ENCODE data around the gene ADAT3. TPM values are rescaled to one million over a fixed set of nuclear protein-coding genes. Genes with fewer than 3 reads are reported as not detected.

Gene ADAT3
- polyA plus RNA-seq, 1 donor from 2014 or later: 7.4 TPM

DNA sequence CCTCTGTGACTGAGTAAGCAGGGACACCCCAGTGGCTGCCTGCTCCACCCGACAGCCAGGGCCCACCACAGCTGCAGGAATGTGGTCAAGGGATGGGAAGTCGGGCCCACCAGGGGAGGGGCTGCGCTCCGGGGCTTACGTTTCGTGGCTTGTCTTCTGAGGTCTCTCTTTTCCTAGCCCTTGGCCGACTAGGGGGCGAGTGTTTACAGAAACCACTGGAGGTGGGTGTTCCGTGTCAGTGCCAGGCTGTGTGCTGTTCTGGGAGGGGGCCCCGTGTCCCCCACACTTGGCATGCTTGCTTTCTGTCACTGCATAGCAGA, 4.5 kb downstream of the ADAT3 start:
- Mint-ChIP-seq H3K4me1 (peaks cover 10 to 16% (median 14%) of the 10 kb centered on the region in 3 donors), H3K36me3 (no peaks in the 10 kb centered on the region), H3K27ac (peak overlapping the region in 2 of 3 donors; percentile 65 to 76), H3K27me3 (no peaks in the 10 kb centered on the region), H3K4me3 (peak overlapping the region in 2 of 4 donors; percentile 65 to 70), H3K9me3 (no peaks in the 10 kb centered on the region)

- Mint-ChIP-seq H3K27me3 (no peaks in the 10 kb centered on the region), H3K4me1 (peaks cover 10 to 14% (median 13%) of the 10 kb centered on the region in 3 donors), H3K36me3 (no peaks in the 10 kb centered on the region)
Observed at GRCh38 chr19:1910177-1910576, 5.0 kb downstream of the ADAT3 start.

GRCh38 chr19:1911098-1911497, 5.9 kb downstream of the ADAT3 start:
- Mint-ChIP-seq H3K9me3 (no peaks in the 10 kb centered on the region), H3K27me3 (no peaks in the 10 kb centered on the region), H3K4me1 (peaks cover 5 to 9% (median 6%) of the 10 kb centered on the region in 3 donors), H3K27ac (no peak overlapping the region), H3K36me3 (no peaks in the 10 kb centered on the region), H3K4me3 (peak overlapping the region in 1 of 4 donors; percentile 51)

More at GRCh38 chr19:1910177-1910576, 5.0 kb downstream of the ADAT3 start:
- Mint-ChIP-seq H3K9me3 (no peaks in the 10 kb centered on the region), H3K4me3 (peak overlapping the region in 2 of 4 donors; percentile 60 to 65), H3K27ac (peak overlapping the region; percentile 53 to 76 (median 65))

DNA sequence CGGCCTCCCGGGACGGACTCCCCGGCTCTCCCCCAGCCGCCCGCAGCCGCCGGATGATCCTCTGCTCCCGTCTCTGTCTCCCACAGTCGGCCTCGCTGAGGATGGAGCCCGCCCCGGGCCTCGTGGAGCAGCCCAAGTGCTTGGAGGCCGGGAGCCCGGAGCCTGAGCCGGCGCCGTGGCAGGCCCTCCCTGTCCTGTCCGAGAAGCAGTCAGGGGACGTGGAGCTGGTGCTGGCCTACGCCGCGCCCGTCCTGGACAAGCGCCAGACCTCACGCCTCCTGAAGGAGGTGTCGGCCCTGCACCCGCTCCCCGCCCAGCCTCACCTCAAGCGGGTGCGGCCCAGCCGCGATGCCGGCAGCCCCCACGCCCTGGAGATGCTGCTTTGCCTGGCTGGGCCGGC, 6.8 kb downstream of the ADAT3 start:
- no peaks in the 10 kb centered on the region for H3K27me3 Mint-ChIP-seq
- H3K4me3 Mint-ChIP-seq: no peak overlapping the region
- no peaks in the 10 kb centered on the region for H3K36me3 Mint-ChIP-seq
- no peaks in the 10 kb centered on the region for H3K9me3 Mint-ChIP-seq
- peaks cover 5 to 9% (median 6%) of the 10 kb centered on the region in 3 donors for H3K4me1 Mint-ChIP-seq
- no peak overlapping the region for H3K27ac Mint-ChIP-seq

- Mint-ChIP-seq H3K36me3 (no peaks in the 10 kb centered on the region), H3K4me1 (peaks cover 5 to 7% (median 6%) of the 10 kb centered on the region in 3 donors), H3K4me3 (no peak overlapping the region), H3K27me3 (no peaks in the 10 kb centered on the region), H3K27ac (no peak overlapping the region), H3K9me3 (no peaks in the 10 kb centered on the region)
Observed at GRCh38 chr19:1912760-1913505, 7.7 kb downstream of the ADAT3 start.

DNA sequence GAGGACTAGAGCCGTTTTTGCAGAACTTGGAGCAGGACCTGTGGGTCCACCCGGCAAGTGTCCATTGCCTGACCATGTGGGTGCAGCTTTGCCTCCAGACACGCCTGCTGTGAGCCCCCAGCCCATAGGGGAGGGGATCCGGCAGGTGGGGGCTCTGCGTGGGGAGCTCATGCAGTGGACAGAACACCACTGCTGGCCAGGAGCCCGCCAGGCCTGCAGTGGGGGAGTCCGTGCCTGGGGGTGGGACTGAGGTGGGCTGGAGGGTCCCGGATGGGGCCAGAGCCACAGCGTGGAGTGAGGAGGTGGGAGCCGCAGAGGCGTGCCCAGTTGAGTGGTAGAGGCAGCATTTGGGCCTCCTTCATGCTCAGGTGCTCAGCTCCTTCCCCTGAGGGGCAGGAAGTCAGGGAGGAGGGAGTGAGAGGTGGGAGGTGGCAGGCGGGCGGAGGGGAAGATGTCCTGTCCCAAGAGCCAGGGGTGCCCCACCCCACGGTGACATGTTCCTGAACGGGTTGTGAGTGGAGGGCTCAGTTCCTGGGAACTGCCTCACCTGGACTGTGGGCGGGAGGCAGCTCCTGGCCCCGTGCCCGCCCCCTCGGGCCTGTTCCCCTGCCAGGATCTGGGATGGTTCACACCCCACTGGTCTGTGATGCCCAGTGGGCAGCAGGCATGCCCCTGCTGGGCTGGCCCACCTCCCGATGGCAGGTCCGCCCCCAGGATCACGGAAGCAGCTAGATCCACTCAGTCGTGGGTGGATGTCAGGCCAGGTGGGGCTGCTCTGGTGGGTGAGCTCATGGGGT, 8.8 kb downstream of the ADAT3 start:
- Mint-ChIP-seq H3K27me3 (no peaks in the 10 kb centered on the region), H3K36me3 (no peaks in the 10 kb centered on the region), H3K4me1 (peaks cover 3 to 7% (median 6%) of the 10 kb centered on the region in 3 donors), H3K27ac (no peak overlapping the region), H3K9me3 (no peaks in the 10 kb centered on the region), H3K4me3 (no peak overlapping the region)

DNA sequence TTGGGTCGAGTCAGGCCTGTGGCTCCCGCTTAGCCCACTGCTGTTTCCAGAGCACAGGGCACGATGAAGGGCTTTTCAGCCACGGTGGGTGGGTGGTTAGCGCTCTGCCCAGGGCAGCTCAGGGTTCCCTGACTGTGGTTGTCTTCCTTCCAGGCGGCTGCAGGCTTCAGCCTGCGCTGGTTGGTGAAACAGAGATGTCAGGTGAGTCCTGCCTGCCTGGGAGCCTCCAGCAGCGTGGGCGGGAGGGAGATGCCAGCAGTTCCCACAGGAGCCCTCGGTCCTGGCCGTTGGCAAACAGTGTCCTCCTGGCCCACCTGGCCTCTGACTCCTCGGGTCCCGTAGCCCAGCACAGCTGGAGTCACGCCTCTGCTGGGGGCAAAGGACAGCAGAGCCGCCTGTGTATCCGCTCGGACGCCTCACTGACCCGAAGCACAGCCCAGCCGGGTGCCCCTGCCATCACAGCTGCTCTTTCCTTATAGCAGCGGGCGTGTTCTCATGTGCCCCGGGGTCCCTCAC, 9.7 kb downstream of the ADAT3 start:
- Mint-ChIP-seq H3K27ac (peak overlapping the region in 1 of 3 donors; percentile 14), H3K4me1 (peaks cover 2 to 6% (median 2%) of the 10 kb centered on the region in 3 donors), H3K36me3 (no peaks in the 10 kb centered on the region), H3K4me3 (no peak overlapping the region), H3K27me3 (no peaks in the 10 kb centered on the region), H3K9me3 (no peaks in the 10 kb centered on the region)

GRCh38 chr19:1917146-1917545, 11.9 kb downstream of the ADAT3 start:
- H3K27me3 Mint-ChIP-seq: no peaks in the 10 kb centered on the region
- H3K9me3 Mint-ChIP-seq: no peaks in the 10 kb centered on the region
- H3K4me1 Mint-ChIP-seq: peaks cover 0 to 3% (median 0%) of the 10 kb centered on the region in 3 donors
- no peak overlapping the region for H3K27ac Mint-ChIP-seq
- no peaks in the 10 kb centered on the region for H3K36me3 Mint-ChIP-seq
- H3K4me3 Mint-ChIP-seq: peak overlapping the region in 1 of 4 donors; percentile 14

DNA sequence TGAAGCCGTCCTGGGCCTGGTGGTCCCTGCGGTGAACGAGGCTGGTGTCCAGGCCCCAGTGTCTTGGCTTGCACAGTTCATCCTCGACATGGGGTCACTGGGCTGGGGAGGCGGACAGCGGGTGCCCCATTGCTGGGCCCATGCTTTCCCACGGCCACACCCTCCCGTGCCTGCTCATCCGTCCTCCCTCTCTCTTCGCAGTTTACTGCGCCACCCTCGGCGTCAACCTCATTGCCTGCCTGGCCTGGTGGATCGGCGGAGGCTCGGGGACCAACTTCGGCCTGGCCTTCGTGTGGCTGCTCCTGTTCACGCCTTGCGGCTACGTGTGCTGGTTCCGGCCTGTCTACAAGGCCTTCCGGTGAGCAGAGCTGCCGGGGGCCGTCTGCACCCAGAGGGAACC, 12.7 kb downstream of the ADAT3 start:
- no peak overlapping the region for H3K27ac Mint-ChIP-seq

DNA sequence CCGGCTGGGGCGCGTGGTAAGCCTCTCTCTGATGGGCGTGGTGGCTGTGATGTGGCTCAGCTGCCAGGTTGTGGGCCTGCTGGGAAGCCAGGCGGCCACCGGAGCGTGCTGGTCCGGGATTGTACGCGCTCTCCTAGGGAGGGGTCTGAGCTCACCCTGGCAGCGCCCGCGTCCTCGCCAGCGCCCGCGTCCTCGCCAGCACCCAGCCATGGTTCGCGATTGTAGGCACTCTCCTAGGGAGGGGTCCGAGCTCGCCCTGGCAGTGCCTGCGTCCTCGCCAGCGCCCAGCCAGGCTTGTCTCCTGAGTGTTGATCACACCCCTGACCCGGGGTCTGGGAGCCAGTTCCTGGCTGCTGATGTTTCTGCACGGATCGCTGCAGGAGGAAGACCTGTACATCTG, 13.8 kb downstream of the ADAT3 start:
- H3K27ac Mint-ChIP-seq: no peak overlapping the region
- H3K27me3 Mint-ChIP-seq: no peaks in the 10 kb centered on the region
- no peak overlapping the region for H3K4me3 Mint-ChIP-seq
- H3K36me3 Mint-ChIP-seq: no peaks in the 10 kb centered on the region
- peaks cover 0 to 12% (median 0%) of the 10 kb centered on the region in 3 donors for H3K4me1 Mint-ChIP-seq
- no peaks in the 10 kb centered on the region for H3K9me3 Mint-ChIP-seq

More for the DNA sequence above, 12.7 kb downstream of the ADAT3 start:
- H3K4me1 Mint-ChIP-seq: peaks cover 0 to 3% (median 0%) of the 10 kb centered on the region in 3 donors
- H3K9me3 Mint-ChIP-seq: no peaks in the 10 kb centered on the region
- no peak overlapping the region for H3K4me3 Mint-ChIP-seq
- no peaks in the 10 kb centered on the region for H3K27me3 Mint-ChIP-seq
- H3K36me3 Mint-ChIP-seq: no peaks in the 10 kb centered on the region

GRCh38 chr19:1920644-1921043, 15.4 kb downstream of the ADAT3 start:
- H3K4me3 Mint-ChIP-seq: no peak overlapping the region
- no peaks in the 10 kb centered on the region for H3K9me3 Mint-ChIP-seq
- peaks cover 0 to 12% (median 0%) of the 10 kb centered on the region in 3 donors for H3K4me1 Mint-ChIP-seq
- no peaks in the 10 kb centered on the region for H3K27me3 Mint-ChIP-seq
- H3K27ac Mint-ChIP-seq: no peak overlapping the region
- H3K36me3 Mint-ChIP-seq: no peaks in the 10 kb centered on the region

- H3K27ac Mint-ChIP-seq: peak overlapping the region in 1 of 3 donors; percentile 92
- H3K9me3 Mint-ChIP-seq: no peaks in the 10 kb centered on the region
- H3K27me3 Mint-ChIP-seq: no peaks in the 10 kb centered on the region
- H3K4me1 Mint-ChIP-seq: peaks cover 0 to 12% (median 0%) of the 10 kb centered on the region in 3 donors
- H3K36me3 Mint-ChIP-seq: no peaks in the 10 kb centered on the region
- no peak overlapping the region for H3K4me3 Mint-ChIP-seq
Observed at GRCh38 chr19:1921326-1921725, 16.1 kb downstream of the ADAT3 start.

GRCh38 chr19:1921825-1922224, 16.6 kb downstream of the ADAT3 start:
- Mint-ChIP-seq H3K4me1 (peaks cover 0 to 12% (median 0%) of the 10 kb centered on the region in 3 donors), H3K9me3 (no peaks in the 10 kb centered on the region), H3K27ac (peak overlapping the region in 2 of 3 donors; percentile 59 to 92), H3K36me3 (no peaks in the 10 kb centered on the region), H3K27me3 (no peaks in the 10 kb centered on the region), H3K4me3 (no peak overlapping the region)

DNA sequence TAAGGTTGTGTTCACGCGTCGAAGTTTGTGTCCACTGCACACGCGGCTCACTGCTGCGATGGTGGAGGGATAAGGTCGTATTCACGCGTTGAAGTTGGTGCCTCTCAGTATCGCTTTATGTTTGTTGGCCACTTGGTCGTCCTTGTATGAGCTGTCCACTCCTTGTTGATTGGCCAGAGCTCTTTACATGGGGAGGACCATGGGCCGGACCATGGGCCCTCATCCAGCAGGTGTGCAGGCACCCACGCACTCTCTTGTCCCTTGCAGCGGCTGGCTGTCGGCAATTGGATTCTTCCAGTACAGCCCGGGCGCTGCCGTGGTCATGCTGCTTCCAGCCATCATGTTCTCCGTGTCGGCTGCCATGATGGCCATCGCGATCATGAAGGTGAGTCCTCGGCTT, 17.6 kb downstream of the ADAT3 start:
- H3K36me3 Mint-ChIP-seq: no peaks in the 10 kb centered on the region
- H3K4me1 Mint-ChIP-seq: peaks cover 0 to 14% (median 1%) of the 10 kb centered on the region in 3 donors
- H3K27ac Mint-ChIP-seq: peak overlapping the region; percentile 53 to 92 (median 89)
- no peaks in the 10 kb centered on the region for H3K9me3 Mint-ChIP-seq
- no peaks in the 10 kb centered on the region for H3K27me3 Mint-ChIP-seq
- no peak overlapping the region for H3K4me3 Mint-ChIP-seq

DNA sequence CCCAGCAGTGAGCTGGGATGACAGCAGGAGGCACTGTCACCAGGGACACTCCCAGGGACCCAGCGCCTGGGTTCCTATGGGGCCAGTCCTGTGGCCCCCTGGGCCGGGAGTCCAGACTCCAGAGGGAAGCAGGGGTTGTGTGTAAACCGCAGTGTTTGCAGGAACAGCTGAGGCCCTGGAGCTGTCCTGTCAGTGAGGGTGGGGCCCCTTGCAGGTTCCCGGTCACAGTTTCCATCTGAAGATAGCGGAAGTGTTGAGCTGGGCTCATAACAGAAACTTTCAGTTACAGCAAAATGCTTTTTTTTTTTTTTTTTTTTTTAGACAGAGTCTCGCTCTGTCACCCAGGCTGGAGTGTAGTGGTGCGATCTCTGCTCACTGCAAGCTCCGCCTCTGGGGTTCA, 18.1 kb downstream of the ADAT3 start:
- H3K4me1 Mint-ChIP-seq: peaks cover 0 to 16% (median 1%) of the 10 kb centered on the region in 3 donors
- H3K27me3 Mint-ChIP-seq: no peaks in the 10 kb centered on the region
- peak overlapping the region in 2 of 3 donors; percentile 89 to 92 for H3K27ac Mint-ChIP-seq
- H3K36me3 Mint-ChIP-seq: no peaks in the 10 kb centered on the region
- H3K9me3 Mint-ChIP-seq: no peaks in the 10 kb centered on the region
- peak overlapping the region in 3 of 4 donors; percentile 74 to 88 (median 81) for H3K4me3 Mint-ChIP-seq
